Measurements from ENCODE around the gene RFTN2. TPM values are rescaled to one million over a fixed set of nuclear protein-coding genes. Genes with fewer than 3 reads are reported as not detected.
"Not testable (repeated sequence)": the region's sequence is repeated elsewhere in the genome, so short reads cannot be mapped to it uniquely, and the experiment has no call there.

The RFTN2 gene
- total and polyA plus RNA-seq, 5 donors from 2014 or later = 0.06 to 0.21 (median 0.14) TPM; not detected in 1

- not testable (repeated sequence) for H3K36me3 Mint-ChIP-seq; H3K9me3 ChIP-seq (ENCODE audit: control insufficient read depth in 2 of 2, low read length in 2 of 2); H3K27ac ChIP-seq (ENCODE audit: insufficient read depth, low read length, poor library complexity, severe bottlenecking); H3K27me3 Mint-ChIP-seq; H3K9me3 Mint-ChIP-seq; ATAC-seq (ENCODE audit: low read depth in 2 of 2); H3K4me3 ChIP-seq (ENCODE audit: low read depth, low read length); H3K4me1 ChIP-seq (ENCODE audit: control insufficient read depth, insufficient read depth, low read length, poor library complexity, severe bottlenecking); H3K4me1 Mint-ChIP-seq; H3K4me3 Mint-ChIP-seq; H3K27me3 ChIP-seq (ENCODE audit: control insufficient read depth, insufficient read depth, low read length); DNase-seq; H3K27ac Mint-ChIP-seq; H3K36me3 ChIP-seq (ENCODE audit: control insufficient read depth, insufficient read depth, low read length)
Observed at GRCh38 chr2:197580166-197580565, 95.2 kb downstream of the RFTN2 start.

- not testable (repeated sequence) for H3K27me3 ChIP-seq (ENCODE audit: control insufficient read depth, insufficient read depth, low read length); H3K36me3 Mint-ChIP-seq; ATAC-seq (ENCODE audit: low read depth in 2 of 2); H3K4me1 Mint-ChIP-seq; H3K4me3 Mint-ChIP-seq; DNase-seq; H3K27me3 Mint-ChIP-seq; H3K4me1 ChIP-seq (ENCODE audit: control insufficient read depth, insufficient read depth, low read length, poor library complexity, severe bottlenecking); H3K36me3 ChIP-seq (ENCODE audit: control insufficient read depth, insufficient read depth, low read length); H3K4me3 ChIP-seq (ENCODE audit: low read depth, low read length); H3K27ac ChIP-seq (ENCODE audit: insufficient read depth, low read length, poor library complexity, severe bottlenecking); H3K27ac Mint-ChIP-seq
- peaks cover 2 to 11% of the 10 kb centered on the region in 2 experiments for H3K9me3 ChIP-seq (ENCODE audit: control insufficient read depth in 2 of 2, low read length in 2 of 2)
- H3K9me3 Mint-ChIP-seq = peaks cover 0 to 16% (median under 1%) of the 10 kb centered on the region in 7 donors
Observed at GRCh38 chr2:197578294-197578693, 97.1 kb downstream of the RFTN2 start.

DNA sequence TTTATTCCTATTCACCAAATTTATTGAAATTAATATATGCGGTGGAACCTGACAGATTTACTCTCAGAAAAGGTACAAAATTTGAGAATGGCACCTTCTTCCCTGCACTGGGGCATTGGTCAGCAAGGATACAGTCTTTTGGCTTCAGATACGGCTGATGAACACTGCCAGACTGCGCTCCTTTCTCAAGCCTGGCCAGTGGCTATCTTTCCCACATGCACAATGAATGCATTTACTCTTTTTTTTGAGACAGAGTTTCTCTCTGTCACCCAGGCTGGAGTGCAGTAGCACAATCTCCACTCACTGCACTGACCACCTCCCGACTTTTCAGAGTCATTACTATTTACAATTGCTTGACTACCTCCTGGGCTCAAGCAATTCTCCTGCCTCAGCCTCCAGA, 97.9 kb downstream of the RFTN2 start:
- Histone ChIP-seq H3K4me3 (ENCODE audit: low read depth, low read length) (no peak overlapping the region), H3K27ac (ENCODE audit: insufficient read depth, low read length, poor library complexity, severe bottlenecking) (no peak overlapping the region), H3K4me1 (ENCODE audit: control insufficient read depth, insufficient read depth, low read length, poor library complexity, severe bottlenecking) (no peaks in the 10 kb centered on the region), H3K9me3 (ENCODE audit: control insufficient read depth in 2 of 2, low read length in 2 of 2) (peaks cover 2 to 11% of the 10 kb centered on the region in 2 experiments), H3K27me3 (ENCODE audit: control insufficient read depth, insufficient read depth, low read length) (no peaks in the 10 kb centered on the region), H3K36me3 (ENCODE audit: control insufficient read depth, insufficient read depth, low read length) (no peaks in the 10 kb centered on the region)
- peaks cover 0 to 20% (median 6%) of the 10 kb centered on the region in 7 donors for H3K9me3 Mint-ChIP-seq
- H3K27ac Mint-ChIP-seq = no peak overlapping the region
- no peaks in the 10 kb centered on the region for H3K27me3 Mint-ChIP-seq
- H3K36me3 Mint-ChIP-seq = peaks cover 9% of the 10 kb centered on the region
- no peak overlapping the region for H3K4me3 Mint-ChIP-seq
- DNase-seq = no peak
- H3K4me1 Mint-ChIP-seq = peaks cover 0 to 3% (median 0%) of the 10 kb centered on the region in 4 donors
- ATAC-seq (ENCODE audit: low read depth in 2 of 2) = no peak

- Mint-ChIP-seq H3K36me3 (peaks cover 12% of the 10 kb centered on the region), H3K27ac (no peak overlapping the region)
Observed at GRCh38 chr2:197576631-197577030, 98.8 kb downstream of the RFTN2 start.

DNA sequence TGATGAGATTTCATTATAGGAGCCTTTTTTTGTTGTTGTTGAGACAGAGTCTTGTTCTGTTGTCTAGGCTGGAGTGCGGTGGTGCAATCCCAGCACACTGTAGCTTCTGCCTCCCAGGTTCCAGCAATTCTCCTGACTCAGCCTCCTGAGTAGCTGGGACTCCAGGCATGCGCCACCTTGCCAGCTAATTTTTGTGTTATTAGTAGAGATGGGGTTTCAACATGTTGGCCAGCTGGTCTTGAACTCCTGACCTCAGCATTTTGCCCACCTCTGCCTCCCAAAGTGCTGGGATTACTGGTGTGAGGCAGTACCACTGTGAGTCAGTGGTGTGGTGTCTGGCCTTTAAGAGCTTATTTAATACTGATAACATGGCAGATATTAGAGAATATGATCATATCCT, 99.4 kb downstream of the RFTN2 start:
- ATAC-seq (ENCODE audit: low read depth in 2 of 2) = no peak
- Histone ChIP-seq H3K27me3 (ENCODE audit: control insufficient read depth, insufficient read depth, low read length) (no peaks in the 10 kb centered on the region), H3K9me3 (ENCODE audit: control insufficient read depth in 2 of 2, low read length in 2 of 2) (peaks cover 2 to 11% of the 10 kb centered on the region in 2 experiments)

More at GRCh38 chr2:197576631-197577030, 98.8 kb downstream of the RFTN2 start:
- H3K4me3 Mint-ChIP-seq = no peak overlapping the region
- peaks cover 0 to 20% (median 6%) of the 10 kb centered on the region in 7 donors for H3K9me3 Mint-ChIP-seq
- no peaks in the 10 kb centered on the region for H3K27me3 Mint-ChIP-seq
- no peaks in the 10 kb centered on the region for H3K27me3 ChIP-seq (ENCODE audit: control insufficient read depth, insufficient read depth, low read length)
- no peak for DNase-seq
- peaks cover 2 to 11% of the 10 kb centered on the region in 2 experiments for H3K9me3 ChIP-seq (ENCODE audit: control insufficient read depth in 2 of 2, low read length in 2 of 2)
- H3K4me1 ChIP-seq (ENCODE audit: control insufficient read depth, insufficient read depth, low read length, poor library complexity, severe bottlenecking) = no peaks in the 10 kb centered on the region
- no peak overlapping the region for H3K4me3 ChIP-seq (ENCODE audit: low read depth, low read length)
- no peaks in the 10 kb centered on the region for H3K36me3 ChIP-seq (ENCODE audit: control insufficient read depth, insufficient read depth, low read length)
- ATAC-seq (ENCODE audit: low read depth in 2 of 2) = no peak
- no peak overlapping the region for H3K27ac ChIP-seq (ENCODE audit: insufficient read depth, low read length, poor library complexity, severe bottlenecking)
- peaks cover 0 to 3% (median 0%) of the 10 kb centered on the region in 4 donors for H3K4me1 Mint-ChIP-seq

GRCh38 chr2:197573608-197574007, 101.8 kb downstream of the RFTN2 start:
- Histone ChIP-seq H3K36me3 (ENCODE audit: control insufficient read depth, insufficient read depth, low read length) (no peaks in the 10 kb centered on the region), H3K27me3 (ENCODE audit: control insufficient read depth, insufficient read depth, low read length) (no peaks in the 10 kb centered on the region), H3K4me1 (ENCODE audit: control insufficient read depth, insufficient read depth, low read length, poor library complexity, severe bottlenecking) (no peaks in the 10 kb centered on the region), H3K9me3 (ENCODE audit: control insufficient read depth in 2 of 2, low read length in 2 of 2) (peaks cover 2 to 11% of the 10 kb centered on the region in 2 experiments), H3K4me3 (ENCODE audit: low read depth, low read length) (no peak overlapping the region), H3K27ac (ENCODE audit: insufficient read depth, low read length, poor library complexity, severe bottlenecking) (no peak overlapping the region)
- Mint-ChIP-seq H3K4me1 (peaks cover 0 to 3% (median 0%) of the 10 kb centered on the region in 4 donors), H3K27ac (peak overlapping the region in 1 of 3 donors; percentile 44), H3K4me3 (no peak overlapping the region), H3K27me3 (no peaks in the 10 kb centered on the region), H3K9me3 (peaks cover 0 to 20% (median 6%) of the 10 kb centered on the region in 7 donors), H3K36me3 (peaks cover 15% of the 10 kb centered on the region)
- ATAC-seq (ENCODE audit: low read depth in 2 of 2) (no peak), DNase-seq (no peak)

More for the DNA sequence above, 99.4 kb downstream of the RFTN2 start:
- H3K27me3 Mint-ChIP-seq = no peaks in the 10 kb centered on the region
- DNase-seq = no peak
- H3K27ac Mint-ChIP-seq = no peak overlapping the region
- Histone ChIP-seq H3K27ac (ENCODE audit: insufficient read depth, low read length, poor library complexity, severe bottlenecking) (no peak overlapping the region), H3K36me3 (ENCODE audit: control insufficient read depth, insufficient read depth, low read length) (no peaks in the 10 kb centered on the region), H3K4me3 (ENCODE audit: low read depth, low read length) (no peak overlapping the region), H3K4me1 (ENCODE audit: control insufficient read depth, insufficient read depth, low read length, poor library complexity, severe bottlenecking) (no peaks in the 10 kb centered on the region)
- H3K36me3 Mint-ChIP-seq = peaks cover 12% of the 10 kb centered on the region
- H3K9me3 Mint-ChIP-seq = peaks cover 0 to 20% (median 6%) of the 10 kb centered on the region in 7 donors
- peaks cover 0 to 3% (median 0%) of the 10 kb centered on the region in 4 donors for H3K4me1 Mint-ChIP-seq
- no peak overlapping the region for H3K4me3 Mint-ChIP-seq

DNA sequence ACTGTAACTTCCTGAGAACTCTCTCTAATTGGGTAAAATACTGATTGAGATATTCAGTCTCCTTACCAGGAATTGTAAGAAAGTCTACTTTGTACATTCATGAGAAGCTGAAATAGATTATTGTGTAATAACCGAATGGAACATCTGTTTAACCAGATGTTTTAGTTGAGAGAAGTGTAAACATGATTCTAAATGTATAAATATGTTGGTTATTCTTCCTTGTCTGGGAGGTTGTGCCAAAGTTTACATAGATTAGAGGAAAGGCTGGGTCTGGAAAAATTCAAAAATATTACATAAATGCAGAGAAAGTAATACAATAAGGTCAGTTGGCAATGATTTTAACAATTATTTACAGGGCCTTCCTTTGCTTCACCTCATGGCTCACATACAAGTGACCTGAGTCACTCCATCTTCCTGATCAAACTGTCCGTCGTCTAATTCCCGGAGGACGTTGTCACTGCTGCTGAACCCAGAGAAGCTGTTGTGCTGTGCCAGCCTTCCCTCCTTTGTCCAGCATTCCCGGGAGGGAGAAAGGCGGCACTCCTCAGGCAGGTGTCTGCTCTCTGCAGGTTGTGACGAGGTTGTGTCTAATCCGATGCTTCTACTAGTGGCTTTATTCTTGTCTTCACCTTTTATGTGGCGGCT, 103.6 kb downstream of the RFTN2 start:
- no peaks in the 10 kb centered on the region for H3K4me1 ChIP-seq (ENCODE audit: control insufficient read depth, insufficient read depth, low read length, poor library complexity, severe bottlenecking)
- H3K36me3 Mint-ChIP-seq = peaks cover 20% of the 10 kb centered on the region
- no peak overlapping the region for H3K27ac Mint-ChIP-seq
- no peak overlapping the region for H3K4me3 ChIP-seq (ENCODE audit: low read depth, low read length)
- no peak for ATAC-seq (ENCODE audit: low read depth in 2 of 2)
- H3K36me3 ChIP-seq (ENCODE audit: control insufficient read depth, insufficient read depth, low read length) = no peaks in the 10 kb centered on the region
- peaks cover 0 to 3% (median 0%) of the 10 kb centered on the region in 4 donors for H3K4me1 Mint-ChIP-seq
- no peak overlapping the region for H3K27ac ChIP-seq (ENCODE audit: insufficient read depth, low read length, poor library complexity, severe bottlenecking)
- no peaks in the 10 kb centered on the region for H3K27me3 Mint-ChIP-seq
- peaks cover 0 to 20% (median 6%) of the 10 kb centered on the region in 7 donors for H3K9me3 Mint-ChIP-seq
- H3K27me3 ChIP-seq (ENCODE audit: control insufficient read depth, insufficient read depth, low read length) = no peaks in the 10 kb centered on the region
- H3K4me3 Mint-ChIP-seq = no peak overlapping the region
- DNase-seq = no peak
- H3K9me3 ChIP-seq (ENCODE audit: control insufficient read depth in 2 of 2, low read length in 2 of 2) = peaks cover 2 to 11% of the 10 kb centered on the region in 2 experiments

DNA sequence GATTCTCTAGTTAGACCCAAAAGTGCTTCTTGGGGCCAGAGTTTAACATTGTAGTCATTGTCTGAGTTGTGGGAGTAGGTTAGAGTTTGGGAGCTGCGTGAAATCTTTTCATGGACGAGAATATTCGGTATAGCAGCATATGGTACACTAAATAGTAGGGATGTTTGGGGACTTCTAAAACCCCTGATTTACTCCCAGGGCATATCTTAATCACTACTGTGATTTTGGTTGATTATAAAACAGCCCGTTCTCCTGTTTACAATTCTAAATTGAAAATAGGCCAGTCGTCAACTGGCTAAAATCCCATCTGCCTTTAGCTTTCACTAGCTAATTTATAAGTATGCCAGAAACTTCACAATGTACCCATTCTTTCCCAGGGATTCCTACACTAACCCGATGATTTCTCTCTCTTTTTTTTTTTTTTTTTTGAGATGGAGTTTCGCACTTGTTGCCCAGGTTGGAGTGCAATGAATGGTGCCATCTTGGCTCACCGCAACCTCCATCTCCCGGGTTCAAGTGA, 115.2 kb downstream of the RFTN2 start:
- Mint-ChIP-seq H3K27ac (peak overlapping the region in 1 of 3 donors; percentile 43), H3K4me1 (peaks cover 0 to 18% (median 9%) of the 10 kb centered on the region in 4 donors), H3K36me3 (peaks cover 20% of the 10 kb centered on the region), H3K27me3 (no peaks in the 10 kb centered on the region), H3K9me3 (peaks cover 0 to 2% (median 0%) of the 10 kb centered on the region in 7 donors), H3K4me3 (no peak overlapping the region)
- no peak for DNase-seq
- no peak overlapping the region for H3K27ac ChIP-seq (ENCODE audit: insufficient read depth, low read length, poor library complexity, severe bottlenecking)
- H3K36me3 ChIP-seq (ENCODE audit: control insufficient read depth, insufficient read depth, low read length) = peaks cover 6% of the 10 kb centered on the region
- ATAC-seq (ENCODE audit: low read depth in 2 of 2) = no peak
- no peak overlapping the region for H3K4me3 ChIP-seq (ENCODE audit: low read depth, low read length)
- H3K27me3 ChIP-seq (ENCODE audit: control insufficient read depth, insufficient read depth, low read length) = no peaks in the 10 kb centered on the region
- H3K4me1 ChIP-seq (ENCODE audit: control insufficient read depth, insufficient read depth, low read length, poor library complexity, severe bottlenecking) = no peaks in the 10 kb centered on the region
- no peaks in the 10 kb centered on the region for H3K9me3 ChIP-seq (ENCODE audit: control insufficient read depth in 2 of 2, low read length in 2 of 2)

All from CD4-positive, CD25-positive, alpha-beta regulatory T cell (primary cell).